HepG2 (cell line): ENCODE results near the gene RCC1. TPM values are rescaled to one million over a fixed set of nuclear protein-coding genes. Genes with fewer than 3 reads are reported as not detected.

Experiments
- ATAC-seq: fragments of 200-7000 bp; cut with Tn5 transposase; 3 replicates; pipeline ENCODE4 v1.9.1; 2020; ENCODE audit warnings: mild to moderate bottlenecking, moderate library complexity
- BruUV-seq: library from RNA; stranded (reverse); fragments of 400-500 nt; replicated peaks from 2 replicates; lab custom pipeline; 2021; lab: Mats Ljungman, UMichigan
- CTCF ChIA-PET: fragments of 300-600 bp; formaldehyde crosslinking; extraction: SDS; loops from one replicate; lab custom pipeline; 2021; ENCODE audit warnings: low total read pairs, inconsistent platforms, low intra/inter-chr PET ratio; lab: Yijun Ruan, JAX
- POLR2A ChIA-PET: fragments of 350-600 bp; sonication (Branson Sonifier 250); formaldehyde crosslinking; loops from one replicate; lab custom pipeline; 2020; ENCODE audit warnings: antibody characterized with exemption, inconsistent platforms; lab: Yijun Ruan, JAX
- DNase-seq: peaks from one replicate; pipeline ENCODE4 v3.0.0-alpha.2; 2015; ENCODE audit warnings: low spot score
- FAIRE-seq: peaks from 3 replicates; lab custom pipeline; 2011; peaks lifted over from hg19 to GRCh38; lab: Jason Lieb, UNC
- H2AFZ ChIP-seq: one replicate; pipeline ENCODE4 v1.6.1; 2011; ENCODE audit warnings: low read length, inconsistent platforms
- H3K27ac ChIP-seq: fragments of 300-600 bp; 3 replicates; pipeline ENCODE4 v1.8.0; 2011; ENCODE audit warnings: mixed run types, mild to moderate bottlenecking, mixed read lengths, low read length, inconsistent platforms; ENCODE audit not compliant: insufficient read depth; ENCODE audit errors: extremely low read length
- H3K27me3 ChIP-seq, 2 experiments: fragments of 200-600 bp in 1 of 2; 2 replicates in 1 of 2; 3 replicates in 1 of 2; pipeline versions ENCODE4 v1.6.0 to v1.8.0; 2011; ENCODE audit warnings: low read length in 2 of 2, mild to moderate bottlenecking in 2 of 2, moderate library complexity in 2 of 2, inconsistent platforms in 1 of 2; ENCODE audit not compliant: insufficient read depth in 2 of 2, control insufficient read depth in 1 of 2
- H3K36me3 ChIP-seq, 2 experiments: fragments of 200-600 bp in 1 of 2; replicated peaks in 1 of 2; 2 replicates in 1 of 2; 3 replicates in 1 of 2; pipeline versions ENCODE4 v1.5.1 to v1.8.0; 2011; ENCODE audit warnings: low read length in 2 of 2, inconsistent platforms in 1 of 2; ENCODE audit not compliant: insufficient read depth in 2 of 2, control insufficient read depth in 1 of 2
- H3K4me1 ChIP-seq: 2 replicates; pipeline ENCODE4 v1.5.1; 2012; ENCODE audit warnings: low read length, inconsistent platforms; ENCODE audit not compliant: insufficient read depth
- H3K4me2 ChIP-seq: 2 replicates; pipeline ENCODE4 v1.6.0; 2011; ENCODE audit warnings: low read depth, low read length, inconsistent platforms
- H3K4me3 ChIP-seq, 3 experiments: fragments of 200-600 bp in 1 of 3; sonication (generic), shearing (Covaris generic) in 1 of 3; replicated peaks in 1 of 3; 2 replicates each; pipeline ENCODE4 v1.5.1; 2011 to 2016; ENCODE audit warnings: low read length in 3 of 3, inconsistent platforms in 2 of 3, low read depth in 2 of 3, mild to moderate bottlenecking in 2 of 3, control low read depth in 1 of 3, mixed read lengths in 1 of 3; ENCODE audit not compliant: insufficient read depth in 1 of 3
- H3K79me2 ChIP-seq: one replicate; pipeline ENCODE4 v1.6.1; 2011; ENCODE audit warnings: low read length, inconsistent platforms; ENCODE audit not compliant: insufficient read depth
- H3K9ac ChIP-seq: 2 replicates; pipeline ENCODE4 v1.6.0; 2011; ENCODE audit warnings: mild to moderate bottlenecking, low read depth, low read length, inconsistent platforms; ENCODE audit not compliant: insufficient read depth
- H3K9me3 ChIP-seq: 2 replicates; pipeline ENCODE4 v1.5.1; 2012; ENCODE audit warnings: mild to moderate bottlenecking, low read length
- H4K20me1 ChIP-seq: 2 replicates; pipeline ENCODE4 v1.6.0; 2011; ENCODE audit warnings: inconsistent platforms, mild to moderate bottlenecking, low read length, moderate library complexity; ENCODE audit not compliant: insufficient read depth
- DR1 ChIP-seq: sonication (generic); formaldehyde crosslinking; IDR thresholded peaks from 2 replicates; pipeline ENCODE4 v1.8.0; 2021; ENCODE audit warnings: mild to moderate bottlenecking, missing genetic modification reagents, inconsistent platforms
- EZH2 ChIP-seq: conservative IDR thresholded peaks from 2 replicates; pipeline ENCODE4 v1.6.1; 2012; ENCODE audit warnings: mild to moderate bottlenecking, low read depth, low read length, moderate library complexity
- JUNB ChIP-seq: sonication (generic); formaldehyde crosslinking; IDR thresholded peaks from 2 replicates; pipeline ENCODE4 v1.8.0; 2022; ENCODE audit warnings: missing genetic modification reagents, mild to moderate bottlenecking, borderline replicate concordance
- KLF9 ChIP-seq: IDR thresholded peaks from 2 replicates; pipeline ENCODE4 v1.6.1; 2016; ENCODE audit warnings: low read depth
- RERE ChIP-seq: IDR thresholded peaks from 2 replicates; pipeline ENCODE4 v1.6.1; 2016; ENCODE audit warnings: low read depth, missing genetic modification reagents, missing compliant biosample characterization
- ZBTB3 ChIP-seq: sonication (generic); formaldehyde crosslinking; IDR thresholded peaks from 2 replicates; pipeline ENCODE4 v1.4.0; 2020; ENCODE audit warnings: low read depth, mild to moderate bottlenecking, moderate library complexity, missing genetic modification reagents, borderline replicate concordance
- ZNF121 ChIP-seq: sonication (generic); formaldehyde crosslinking; IDR thresholded peaks from 2 replicates; pipeline ENCODE4 v1.5.0; 2020; ENCODE audit warnings: mild to moderate bottlenecking, missing genetic modification reagents
- WGBS: methylation state at CpG from one replicate; pipeline ENCODE4 v1.1.6; 2017; ENCODE audit warnings: low lambda C conversion rate; 5-methylcytosine and 5-hydroxymethylcytosine counted together
- in situ Hi-C: cut with HindIII; loops from 2 replicates; pipeline ENCODE4 v1.10.0; 2017; ENCODE audit warnings: low pct_unique_long_range_greater_than_20kb; ENCODE audit not compliant: extremely low pct_ligation_motif_present
- intact Hi-C: fragments of 100-400 bp; cut with micrococcal nuclease; formaldehyde crosslinking; loops from one replicate; pipeline ENCODE4 v1.10.0; 2022; ENCODE audit not compliant: unreplicated experiment
- polyA plus RNA-seq, 8 experiments: library from polyadenylated mRNA; depleted of rRNA in 3 of 8; stranded (reverse) in 7 of 8; unstranded in 1 of 8; fragments of >200 nt; fragmentation: Illumina TruSeq in 4 of 8; extraction: Trizol in 4 of 8; gene quantifications; 2 replicates each; pipeline versions ENCODE4 v1.2.1 to v1.2.3, GENCODE V29; 2011 to 2016; ENCODE audit warnings: low read depth in 4 of 8, missing spikeins in 1 of 8, mixed read lengths in 1 of 8; ENCODE audit not compliant: insufficient read depth in 1 of 8
- total RNA-seq, 5 experiments: library from RNA; depleted of rRNA; stranded (reverse); fragments of >200 nt; fragmentation: Illumina TruSeq; extraction: Trizol; gene quantifications; 2 replicates each; pipeline ENCODE4 v1.2.3, GENCODE V29; 2016; ENCODE audit warnings: low read depth in 1 of 5
- TF ChIP-seq, protein P1 (sequence below): sonication (generic); formaldehyde crosslinking; IDR thresholded peaks from 2 replicates; pipeline ENCODE4 v1.5.0; 2020; ENCODE audit warnings: mild to moderate bottlenecking, missing genetic modification reagents, borderline replicate concordance

Gene RCC1
- total and polyA plus RNA-seq, 2 of the 13 experiments (the other 11 are each of a cell fraction or from before 2014, with no cell fraction given), result 47.2 to 80.8 TPM

- TF ChIP-seq RERE (CRISPR knock-in tag), result no peak
Measured at GRCh38 chr1:28535180-28535579, 29.3 kb downstream of the RCC1 start (continued).

- Histone ChIP-seq H4K20me1 (no peaks in the 10 kb centered on the region), H3K4me1 (peaks cover 10% of the 10 kb centered on the region; the same call in 1 of the 2 replicates), H3K4me2 (no peak overlapping the region), H2AFZ (no peak overlapping the region), H3K4me3 (no peak overlapping the region), H3K9ac (no peak overlapping the region), H3K9me3 (no peaks in the 10 kb centered on the region), H3K27ac (no peak overlapping the region), H3K27me3 (no peaks in the 10 kb centered on the region), H3K36me3 (peaks cover 27 to 43% of the 10 kb centered on the region in 2 experiments), H3K79me2 (no peaks in the 10 kb centered on the region)
- intact Hi-C loops, result no loop called here
- no TSS peak for BruUV-seq
- DNase-seq (no peak), FAIRE-seq (no peak), ATAC-seq (peak; percentile 22; the same call in 2 of the 3 replicates)
- ChIA-PET CTCF (no interaction called here), POLR2A (no interaction called here)
- in situ Hi-C loops, result no loop called here
- 90% methylated on average over 7 of the region's 8 CpGs for WGBS
- TF ChIP-seq ZBTB3 (CRISPR knock-in tag), result no peak
- no peak for TF ChIP-seq DR1
- TF ChIP-seq ZNF121, result no peak
- TF ChIP-seq JUNB, result no peak
- TF ChIP-seq, protein P1, sequence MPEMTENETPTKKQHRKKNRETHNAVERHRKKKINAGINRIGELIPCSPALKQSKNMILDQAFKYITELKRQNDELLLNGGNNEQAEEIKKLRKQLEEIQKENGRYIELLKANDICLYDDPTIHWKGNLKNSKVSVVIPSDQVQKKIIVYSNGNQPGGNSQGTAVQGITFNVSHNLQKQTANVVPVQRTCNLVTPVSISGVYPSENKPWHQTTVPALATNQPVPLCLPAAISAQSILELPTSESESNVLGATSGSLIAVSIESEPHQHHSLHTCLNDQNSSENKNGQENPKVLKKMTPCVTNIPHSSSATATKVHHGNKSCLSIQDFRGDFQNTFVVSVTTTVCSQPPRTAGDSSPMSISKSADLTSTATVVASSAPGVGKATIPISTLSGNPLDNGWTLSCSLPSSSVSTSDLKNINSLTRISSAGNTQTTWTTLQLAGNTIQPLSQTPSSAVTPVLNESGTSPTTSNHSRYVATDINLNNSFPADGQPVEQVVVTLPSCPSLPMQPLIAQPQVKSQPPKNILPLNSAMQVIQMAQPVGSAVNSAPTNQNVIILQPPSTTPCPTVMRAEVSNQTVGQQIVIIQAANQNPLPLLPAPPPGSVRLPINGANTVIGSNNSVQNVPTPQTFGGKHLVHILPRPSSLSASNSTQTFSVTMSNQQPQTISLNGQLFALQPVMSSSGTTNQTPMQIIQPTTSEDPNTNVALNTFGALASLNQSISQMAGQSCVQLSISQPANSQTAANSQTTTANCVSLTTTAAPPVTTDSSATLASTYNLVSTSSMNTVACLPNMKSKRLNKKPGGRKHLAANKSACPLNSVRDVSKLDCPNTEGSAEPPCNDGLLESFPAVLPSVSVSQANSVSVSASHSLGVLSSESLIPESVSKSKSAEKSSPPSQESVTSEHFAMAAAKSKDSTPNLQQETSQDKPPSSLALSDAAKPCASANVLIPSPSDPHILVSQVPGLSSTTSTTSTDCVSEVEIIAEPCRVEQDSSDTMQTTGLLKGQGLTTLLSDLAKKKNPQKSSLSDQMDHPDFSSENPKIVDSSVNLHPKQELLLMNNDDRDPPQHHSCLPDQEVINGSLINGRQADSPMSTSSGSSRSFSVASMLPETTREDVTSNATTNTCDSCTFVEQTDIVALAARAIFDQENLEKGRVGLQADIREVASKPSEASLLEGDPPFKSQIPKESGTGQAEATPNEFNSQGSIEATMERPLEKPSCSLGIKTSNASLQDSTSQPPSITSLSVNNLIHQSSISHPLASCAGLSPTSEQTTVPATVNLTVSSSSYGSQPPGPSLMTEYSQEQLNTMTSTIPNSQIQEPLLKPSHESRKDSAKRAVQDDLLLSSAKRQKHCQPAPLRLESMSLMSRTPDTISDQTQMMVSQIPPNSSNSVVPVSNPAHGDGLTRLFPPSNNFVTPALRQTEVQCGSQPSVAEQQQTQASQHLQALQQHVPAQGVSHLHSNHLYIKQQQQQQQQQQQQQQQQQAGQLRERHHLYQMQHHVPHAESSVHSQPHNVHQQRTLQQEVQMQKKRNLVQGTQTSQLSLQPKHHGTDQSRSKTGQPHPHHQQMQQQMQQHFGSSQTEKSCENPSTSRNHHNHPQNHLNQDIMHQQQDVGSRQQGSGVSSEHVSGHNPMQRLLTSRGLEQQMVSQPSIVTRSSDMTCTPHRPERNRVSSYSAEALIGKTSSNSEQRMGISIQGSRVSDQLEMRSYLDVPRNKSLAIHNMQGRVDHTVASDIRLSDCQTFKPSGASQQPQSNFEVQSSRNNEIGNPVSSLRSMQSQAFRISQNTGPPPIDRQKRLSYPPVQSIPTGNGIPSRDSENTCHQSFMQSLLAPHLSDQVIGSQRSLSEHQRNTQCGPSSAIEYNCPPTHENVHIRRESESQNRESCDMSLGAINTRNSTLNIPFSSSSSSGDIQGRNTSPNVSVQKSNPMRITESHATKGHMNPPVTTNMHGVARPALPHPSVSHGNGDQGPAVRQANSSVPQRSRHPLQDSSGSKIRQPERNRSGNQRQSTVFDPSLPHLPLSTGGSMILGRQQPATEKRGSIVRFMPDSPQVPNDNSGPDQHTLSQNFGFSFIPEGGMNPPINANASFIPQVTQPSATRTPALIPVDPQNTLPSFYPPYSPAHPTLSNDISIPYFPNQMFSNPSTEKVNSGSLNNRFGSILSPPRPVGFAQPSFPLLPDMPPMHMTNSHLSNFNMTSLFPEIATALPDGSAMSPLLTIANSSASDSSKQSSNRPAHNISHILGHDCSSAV (CRISPR knock-in tag), result no peak
- no peak for TF ChIP-seq KLF9 (CRISPR knock-in tag)
- TF ChIP-seq EZH2, result no peak
Measured at GRCh38 chr1:28537457-28538199, 31.8 kb downstream of the RCC1 start.
